WI38 (cell line): ENCODE measurements around the gene BORCS5.

Source experiments
- H3K4me3 ChIP-seq: 2 replicates; pipeline ENCODE4 v1.5.1; 2011; ENCODE audit warnings: low read depth, mild to moderate bottlenecking, control low read depth, low read length
- TF ChIP-seq, protein P1 (sequence below): IDR thresholded peaks from 2 replicates; pipeline ENCODE4 v1.5.1; 2012; ENCODE audit warnings: low read depth, mild to moderate bottlenecking, control low read depth, low read length

BORCS5 gene

DNA sequence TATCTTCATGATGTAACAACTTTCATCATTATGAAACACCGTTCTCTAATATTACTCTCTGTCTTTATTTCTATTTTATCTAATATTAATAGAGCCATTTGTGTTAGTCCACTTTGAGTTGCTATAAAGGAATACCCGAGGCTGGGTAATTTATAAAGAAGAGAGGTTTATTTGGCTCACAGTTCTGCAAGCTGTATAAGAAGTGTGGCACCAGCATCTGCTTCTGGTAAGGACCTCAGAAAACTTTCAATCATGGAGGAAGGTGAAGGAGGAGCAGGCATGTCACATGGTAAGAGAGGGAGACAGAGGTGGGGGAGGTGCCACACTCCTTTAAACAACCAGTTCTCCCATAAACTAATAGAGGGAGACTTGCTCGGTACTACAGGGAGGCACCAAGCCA, 25.1 kb downstream of the BORCS5 start:
- no peak overlapping the region for H3K4me3 ChIP-seq
- TF ChIP-seq, protein P1, sequence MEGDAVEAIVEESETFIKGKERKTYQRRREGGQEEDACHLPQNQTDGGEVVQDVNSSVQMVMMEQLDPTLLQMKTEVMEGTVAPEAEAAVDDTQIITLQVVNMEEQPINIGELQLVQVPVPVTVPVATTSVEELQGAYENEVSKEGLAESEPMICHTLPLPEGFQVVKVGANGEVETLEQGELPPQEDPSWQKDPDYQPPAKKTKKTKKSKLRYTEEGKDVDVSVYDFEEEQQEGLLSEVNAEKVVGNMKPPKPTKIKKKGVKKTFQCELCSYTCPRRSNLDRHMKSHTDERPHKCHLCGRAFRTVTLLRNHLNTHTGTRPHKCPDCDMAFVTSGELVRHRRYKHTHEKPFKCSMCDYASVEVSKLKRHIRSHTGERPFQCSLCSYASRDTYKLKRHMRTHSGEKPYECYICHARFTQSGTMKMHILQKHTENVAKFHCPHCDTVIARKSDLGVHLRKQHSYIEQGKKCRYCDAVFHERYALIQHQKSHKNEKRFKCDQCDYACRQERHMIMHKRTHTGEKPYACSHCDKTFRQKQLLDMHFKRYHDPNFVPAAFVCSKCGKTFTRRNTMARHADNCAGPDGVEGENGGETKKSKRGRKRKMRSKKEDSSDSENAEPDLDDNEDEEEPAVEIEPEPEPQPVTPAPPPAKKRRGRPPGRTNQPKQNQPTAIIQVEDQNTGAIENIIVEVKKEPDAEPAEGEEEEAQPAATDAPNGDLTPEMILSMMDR, result no peak

DNA sequence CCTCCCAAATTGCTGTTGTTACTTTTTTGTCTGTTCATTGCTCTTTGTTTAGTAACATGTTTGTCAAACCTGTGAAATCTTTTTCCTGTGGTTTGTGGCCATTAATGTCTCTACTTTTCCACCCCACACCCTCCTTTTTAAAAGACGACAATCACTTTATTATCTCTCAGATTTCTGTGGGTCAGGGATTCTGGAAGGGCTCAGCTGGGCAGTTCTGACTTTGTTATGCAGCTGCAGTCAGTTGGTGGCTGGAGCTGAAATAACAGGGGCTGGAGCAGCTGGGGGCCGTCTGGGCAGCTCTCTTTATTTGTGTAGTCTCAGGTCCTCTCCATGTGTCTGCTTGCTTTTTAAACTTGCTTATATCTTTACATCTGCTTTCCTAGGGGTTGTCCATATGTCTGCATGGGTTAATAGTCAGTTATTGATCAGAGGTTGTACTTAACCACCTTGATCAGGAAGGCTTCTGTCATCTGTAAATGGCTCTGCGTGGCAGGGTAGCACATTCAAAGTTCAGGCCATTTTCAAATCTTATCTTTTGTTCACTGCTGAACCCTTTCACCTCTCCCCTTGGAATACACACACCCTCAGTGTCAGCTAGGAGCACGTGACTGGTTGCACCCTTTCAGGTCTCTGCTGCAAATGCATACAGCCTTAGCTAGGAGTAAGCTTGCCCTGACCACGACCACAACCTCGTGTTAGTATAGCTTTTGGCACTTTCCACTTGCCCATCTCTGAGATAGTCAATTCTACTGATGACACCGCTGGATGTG, 27.9 kb downstream of the BORCS5 start:
- TF ChIP-seq, protein P1, result no peak
- no peak overlapping the region for H3K4me3 ChIP-seq

DNA sequence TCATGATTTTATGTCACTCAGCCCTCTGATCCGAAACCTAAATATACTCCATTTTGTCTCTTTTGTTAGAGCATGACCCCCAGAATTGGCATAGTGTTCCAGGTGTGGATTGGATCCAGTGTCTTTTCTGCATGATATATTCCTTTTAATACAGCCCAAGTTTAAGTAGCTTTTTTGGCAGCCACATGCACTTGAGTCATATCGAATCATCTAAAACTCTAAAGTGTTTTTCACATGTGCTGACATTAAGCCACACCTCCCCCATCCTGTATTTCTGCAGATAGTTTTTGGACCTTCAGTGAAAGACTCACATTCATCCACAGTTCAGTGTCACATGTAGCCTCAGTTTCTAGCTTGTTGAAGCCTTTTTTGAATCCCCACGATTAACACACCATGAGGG, 30.6 kb downstream of the BORCS5 start:
- no peak overlapping the region for H3K4me3 ChIP-seq
- TF ChIP-seq, protein P1, result no peak

GRCh38 chr12:12392413-12392812, 35.5 kb downstream of the BORCS5 start:
- TF ChIP-seq, protein P1, result no peak
- H3K4me3 ChIP-seq, result no peak overlapping the region

DNA sequence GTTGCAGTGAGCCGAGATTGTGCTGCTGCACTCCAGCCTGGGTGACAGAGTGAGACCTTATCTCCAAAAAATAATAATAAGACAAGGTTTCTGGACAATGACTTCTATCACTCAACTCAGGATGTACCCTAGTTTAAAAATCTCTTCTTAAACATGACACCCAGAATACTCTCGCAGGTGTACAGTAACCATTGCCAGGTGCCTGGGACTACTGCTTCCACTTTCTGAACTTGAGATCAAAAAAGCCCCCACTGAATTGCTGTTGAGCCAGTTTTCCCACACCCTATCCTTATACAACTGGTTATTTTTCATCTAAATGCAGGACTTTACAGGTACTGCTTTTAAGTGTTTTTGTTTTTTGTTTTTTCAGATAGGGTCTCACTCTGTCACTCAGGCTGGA, 36.3 kb downstream of the BORCS5 start:
- no peak overlapping the region for H3K4me3 ChIP-seq
- TF ChIP-seq, protein P1, result no peak

GRCh38 chr12:12396694-12397093, 39.8 kb downstream of the BORCS5 start:
- TF ChIP-seq, protein P1, result no peak
- H3K4me3 ChIP-seq, result no peak overlapping the region

DNA sequence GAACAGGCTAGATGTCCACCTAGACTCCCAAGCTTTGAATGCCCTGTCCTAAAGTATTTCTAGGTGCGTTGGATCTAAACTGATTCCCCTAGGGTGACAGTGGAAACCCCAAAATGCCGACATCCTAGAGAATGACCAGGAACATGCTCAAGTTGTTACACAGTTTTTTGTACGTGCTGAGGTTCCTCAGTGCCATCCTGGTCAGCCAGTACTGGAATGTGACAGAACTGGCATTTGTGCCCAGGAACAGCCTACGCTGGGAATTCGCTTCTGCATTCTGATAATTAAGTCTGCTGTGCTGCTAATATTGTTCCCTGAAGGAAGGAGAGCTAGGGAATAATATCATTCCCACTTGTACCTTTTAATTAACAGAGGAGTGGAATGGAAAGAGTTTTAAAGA, 40.3 kb downstream of the BORCS5 start:
- TF ChIP-seq, protein P1, result no peak

More for the DNA sequence above, 40.3 kb downstream of the BORCS5 start:
- no peak overlapping the region for H3K4me3 ChIP-seq
